ENCODE data around the gene FDCSP.

Gene FDCSP

GRCh38 chr4:70225824-70226223 lies at the start of gene FDCSP:
FDCSP (plus strand) TSS chr4:70226124; CDS start chr4:70231195, 5,071 bp downstream.
- Histone ChIP-seq H3K9ac (ENCODE audit: low read depth, low read length) (no peak within 1 kb of the TSS), H3K27me3 (ENCODE audit: insufficient read depth, low read length) (no peaks in the 10 kb centered on the region), H3K36me3 (ENCODE audit: insufficient read depth, low read depth, low read length) (no peaks in the 10 kb centered on the region), H3K4me3 (ENCODE audit: low read length) (no peak within 1 kb of the TSS), H3K27ac (ENCODE audit: low read length) (no peak within 1 kb of the TSS), H3K9me3 (ENCODE audit: insufficient read depth, low read depth, low read length) (no peaks in the 10 kb centered on the region), H3K4me1 (ENCODE audit: insufficient read depth, low read length) (no peaks in the 10 kb centered on the region)

- Histone ChIP-seq H3K27ac (ENCODE audit: low read length) (no peak overlapping the region), H3K27me3 (ENCODE audit: insufficient read depth, low read length) (no peaks in the 10 kb centered on the region), H3K4me1 (ENCODE audit: insufficient read depth, low read length) (no peaks in the 10 kb centered on the region), H3K9me3 (ENCODE audit: insufficient read depth, low read depth, low read length) (no peaks in the 10 kb centered on the region), H3K36me3 (ENCODE audit: insufficient read depth, low read depth, low read length) (no peaks in the 10 kb centered on the region), H3K9ac (ENCODE audit: low read depth, low read length) (no peak overlapping the region), H3K4me3 (ENCODE audit: low read length) (no peak overlapping the region)
Measured at GRCh38 chr4:70177090-70177489, 48.8 kb upstream of the FDCSP start.

- Histone ChIP-seq H3K9me3 (ENCODE audit: insufficient read depth, low read depth, low read length) (no peaks in the 10 kb centered on the region), H3K4me3 (ENCODE audit: low read length) (no peak overlapping the region), H3K27me3 (ENCODE audit: insufficient read depth, low read length) (no peaks in the 10 kb centered on the region), H3K4me1 (ENCODE audit: insufficient read depth, low read length) (no peaks in the 10 kb centered on the region), H3K9ac (ENCODE audit: low read depth, low read length) (no peak overlapping the region), H3K36me3 (ENCODE audit: insufficient read depth, low read depth, low read length) (no peaks in the 10 kb centered on the region), H3K27ac (ENCODE audit: low read length) (no peak overlapping the region)
Measured at GRCh38 chr4:70178075-70178660, 47.8 kb upstream of the FDCSP start.

DNA sequence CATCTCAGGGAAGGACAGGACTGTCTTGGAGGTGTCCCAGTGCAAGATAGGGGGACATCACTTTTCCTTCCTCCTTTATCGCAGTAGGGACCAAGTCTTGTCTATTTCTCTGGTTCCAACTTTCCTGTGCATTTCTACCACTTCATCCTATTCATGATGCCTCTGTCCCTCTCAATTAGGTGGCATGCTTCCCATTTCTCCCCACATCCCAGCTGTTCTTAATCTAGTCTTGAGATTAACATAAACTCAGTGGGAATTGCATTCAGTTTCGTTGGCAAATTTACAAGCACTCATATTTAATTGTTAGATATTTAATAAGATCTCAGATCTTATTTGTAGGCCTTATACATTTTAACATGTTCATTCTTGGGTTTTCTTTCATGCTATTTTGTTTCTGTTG lies 46.1 kb upstream of the FDCSP start:
- no peak overlapping the region for H3K4me3 ChIP-seq (ENCODE audit: low read length)
- no peaks in the 10 kb centered on the region for H3K4me1 ChIP-seq (ENCODE audit: insufficient read depth, low read length)
- H3K9me3 ChIP-seq (ENCODE audit: insufficient read depth, low read depth, low read length) = no peaks in the 10 kb centered on the region
- no peaks in the 10 kb centered on the region for H3K27me3 ChIP-seq (ENCODE audit: insufficient read depth, low read length)
- no peaks in the 10 kb centered on the region for H3K36me3 ChIP-seq (ENCODE audit: insufficient read depth, low read depth, low read length)
- H3K9ac ChIP-seq (ENCODE audit: low read depth, low read length) = no peak overlapping the region
- no peak overlapping the region for H3K27ac ChIP-seq (ENCODE audit: low read length)

- no peaks in the 10 kb centered on the region for H3K4me1 ChIP-seq (ENCODE audit: insufficient read depth, low read length)
- no peaks in the 10 kb centered on the region for H3K9me3 ChIP-seq (ENCODE audit: insufficient read depth, low read depth, low read length)
- no peak overlapping the region for H3K4me3 ChIP-seq (ENCODE audit: low read length)
- H3K9ac ChIP-seq (ENCODE audit: low read depth, low read length) = no peak overlapping the region
- H3K36me3 ChIP-seq (ENCODE audit: insufficient read depth, low read depth, low read length) = no peaks in the 10 kb centered on the region
- no peaks in the 10 kb centered on the region for H3K27me3 ChIP-seq (ENCODE audit: insufficient read depth, low read length)
- H3K27ac ChIP-seq (ENCODE audit: low read length) = no peak overlapping the region
Measured at GRCh38 chr4:70181864-70182263, 44.1 kb upstream of the FDCSP start.

DNA sequence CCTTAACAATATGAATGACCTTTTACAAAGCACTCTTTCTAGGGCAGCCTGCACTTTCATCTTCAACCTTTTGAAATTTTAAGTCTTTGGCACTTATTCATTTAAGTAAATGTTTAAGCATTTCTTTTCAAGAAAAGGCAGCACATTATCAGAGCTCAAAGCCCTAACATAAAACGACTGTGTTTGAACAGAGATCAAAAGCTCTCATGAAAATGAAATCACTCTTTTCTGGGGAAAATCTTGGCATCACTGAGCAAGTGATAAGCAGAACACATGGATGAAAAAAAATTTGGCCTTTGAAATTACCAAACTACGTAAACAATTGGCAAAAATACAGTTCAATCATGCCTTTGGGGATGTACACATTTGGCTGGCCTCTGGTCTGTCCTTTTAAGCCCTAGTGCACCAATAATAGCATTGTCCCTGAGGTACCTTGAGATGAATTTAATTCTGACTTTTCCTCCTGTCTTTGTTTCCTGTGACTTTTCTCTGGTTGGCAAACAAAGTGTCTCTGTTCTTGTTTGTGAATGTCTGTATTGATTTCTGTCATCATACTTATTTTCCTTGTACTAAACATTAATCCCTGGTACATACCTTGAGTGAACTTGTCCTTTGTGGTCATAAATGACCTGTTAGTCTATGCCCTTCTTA lies 43.3 kb upstream of the FDCSP start:
- Histone ChIP-seq H3K27ac (ENCODE audit: low read length) (no peak overlapping the region), H3K9me3 (ENCODE audit: insufficient read depth, low read depth, low read length) (no peaks in the 10 kb centered on the region), H3K4me1 (ENCODE audit: insufficient read depth, low read length) (no peaks in the 10 kb centered on the region), H3K27me3 (ENCODE audit: insufficient read depth, low read length) (no peaks in the 10 kb centered on the region), H3K4me3 (ENCODE audit: low read length) (no peak overlapping the region), H3K36me3 (ENCODE audit: insufficient read depth, low read depth, low read length) (no peaks in the 10 kb centered on the region), H3K9ac (ENCODE audit: low read depth, low read length) (no peak overlapping the region)

DNA sequence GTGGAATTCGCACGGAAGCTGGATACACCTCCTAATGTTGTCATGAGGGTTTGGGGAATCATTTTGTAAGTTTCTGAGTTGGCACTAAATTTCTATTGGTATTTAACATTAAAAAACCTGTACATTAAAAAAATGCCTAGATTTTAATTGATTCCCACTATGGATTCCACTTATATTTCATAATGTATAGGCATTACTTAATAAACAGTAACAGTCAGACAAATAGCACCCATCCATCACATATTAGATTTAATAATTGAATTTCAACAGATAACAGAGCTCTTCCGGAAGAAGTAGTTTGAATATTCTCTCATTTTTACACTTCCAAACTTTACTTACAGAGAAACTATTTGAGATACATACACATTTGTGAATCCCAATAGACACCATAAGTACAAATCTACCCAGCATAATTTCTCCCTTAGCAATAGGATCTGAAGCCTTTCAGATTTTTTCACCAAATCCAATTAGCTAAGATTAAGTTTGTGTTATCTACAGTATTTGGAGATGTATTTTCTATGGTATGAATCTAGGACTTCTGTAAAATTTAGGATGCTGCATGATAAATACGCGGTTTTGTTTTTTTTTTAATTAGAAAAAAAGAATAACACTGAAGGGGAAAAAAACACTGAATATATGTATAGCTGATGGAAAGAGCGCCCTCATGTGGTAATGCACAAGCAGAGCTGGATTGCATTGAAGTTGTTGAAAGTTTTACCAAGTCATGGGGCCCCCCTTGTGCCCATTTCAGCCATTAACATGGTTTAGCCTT lies 42.6 kb upstream of the FDCSP start:
- Histone ChIP-seq H3K27ac (ENCODE audit: low read length) (no peak overlapping the region), H3K4me3 (ENCODE audit: low read length) (no peak overlapping the region), H3K9ac (ENCODE audit: low read depth, low read length) (no peak overlapping the region), H3K9me3 (ENCODE audit: insufficient read depth, low read depth, low read length) (no peaks in the 10 kb centered on the region), H3K4me1 (ENCODE audit: insufficient read depth, low read length) (no peaks in the 10 kb centered on the region), H3K36me3 (ENCODE audit: insufficient read depth, low read depth, low read length) (no peaks in the 10 kb centered on the region), H3K27me3 (ENCODE audit: insufficient read depth, low read length) (no peaks in the 10 kb centered on the region)

DNA sequence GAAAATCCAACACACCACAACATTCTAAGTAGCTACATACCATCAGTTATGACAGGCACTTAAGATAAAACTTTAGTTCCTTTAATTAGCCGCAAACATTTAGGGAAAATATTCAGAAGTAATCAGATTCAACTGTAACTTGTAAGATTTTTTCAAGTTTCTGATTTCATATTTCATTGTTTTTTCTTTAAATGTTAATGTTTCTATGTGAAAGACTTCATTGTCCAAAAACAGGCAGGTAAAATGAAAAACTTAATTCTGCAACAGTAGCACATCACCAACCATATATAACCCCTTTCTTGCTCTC lies 42.0 kb upstream of the FDCSP start:
- no peak overlapping the region for H3K4me3 ChIP-seq (ENCODE audit: low read length)
- H3K27me3 ChIP-seq (ENCODE audit: insufficient read depth, low read length) = no peaks in the 10 kb centered on the region
- no peak overlapping the region for H3K27ac ChIP-seq (ENCODE audit: low read length)
- no peaks in the 10 kb centered on the region for H3K4me1 ChIP-seq (ENCODE audit: insufficient read depth, low read length)
- no peak overlapping the region for H3K9ac ChIP-seq (ENCODE audit: low read depth, low read length)
- no peaks in the 10 kb centered on the region for H3K36me3 ChIP-seq (ENCODE audit: insufficient read depth, low read depth, low read length)
- no peaks in the 10 kb centered on the region for H3K9me3 ChIP-seq (ENCODE audit: insufficient read depth, low read depth, low read length)

GRCh38 chr4:70187216-70187615 lies 38.7 kb upstream of the FDCSP start:
- Histone ChIP-seq H3K4me3 (ENCODE audit: low read length) (no peak overlapping the region), H3K27ac (ENCODE audit: low read length) (no peak overlapping the region), H3K4me1 (ENCODE audit: insufficient read depth, low read length) (no peaks in the 10 kb centered on the region), H3K9me3 (ENCODE audit: insufficient read depth, low read depth, low read length) (no peaks in the 10 kb centered on the region), H3K27me3 (ENCODE audit: insufficient read depth, low read length) (no peaks in the 10 kb centered on the region), H3K9ac (ENCODE audit: low read depth, low read length) (no peak overlapping the region), H3K36me3 (ENCODE audit: insufficient read depth, low read depth, low read length) (no peaks in the 10 kb centered on the region)

DNA sequence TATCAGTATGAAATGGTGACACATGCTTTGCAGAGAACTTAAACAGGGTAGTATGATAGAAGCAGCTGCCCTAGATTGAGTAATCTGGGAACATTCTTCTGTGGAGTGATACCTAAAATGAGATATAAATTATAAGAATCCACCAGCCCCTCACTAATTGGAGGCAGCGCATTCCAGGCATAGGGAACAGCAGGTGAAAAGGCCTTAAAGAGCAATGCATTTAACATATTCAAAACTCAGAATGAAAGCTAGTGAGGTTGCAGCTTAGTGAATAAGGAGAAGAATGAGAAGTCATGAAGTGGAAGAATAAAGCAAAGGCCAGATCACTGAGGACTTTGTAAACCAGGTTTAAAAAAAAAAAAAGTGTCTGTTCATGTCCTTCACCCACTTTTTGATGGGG lies 35.3 kb upstream of the FDCSP start:
- no peak overlapping the region for H3K4me3 ChIP-seq (ENCODE audit: low read length)
- no peak overlapping the region for H3K27ac ChIP-seq (ENCODE audit: low read length)
- H3K9me3 ChIP-seq (ENCODE audit: insufficient read depth, low read depth, low read length) = no peaks in the 10 kb centered on the region
- H3K36me3 ChIP-seq (ENCODE audit: insufficient read depth, low read depth, low read length) = no peaks in the 10 kb centered on the region
- H3K27me3 ChIP-seq (ENCODE audit: insufficient read depth, low read length) = no peaks in the 10 kb centered on the region
- H3K4me1 ChIP-seq (ENCODE audit: insufficient read depth, low read length) = no peaks in the 10 kb centered on the region
- H3K9ac ChIP-seq (ENCODE audit: low read depth, low read length) = no peak overlapping the region

DNA sequence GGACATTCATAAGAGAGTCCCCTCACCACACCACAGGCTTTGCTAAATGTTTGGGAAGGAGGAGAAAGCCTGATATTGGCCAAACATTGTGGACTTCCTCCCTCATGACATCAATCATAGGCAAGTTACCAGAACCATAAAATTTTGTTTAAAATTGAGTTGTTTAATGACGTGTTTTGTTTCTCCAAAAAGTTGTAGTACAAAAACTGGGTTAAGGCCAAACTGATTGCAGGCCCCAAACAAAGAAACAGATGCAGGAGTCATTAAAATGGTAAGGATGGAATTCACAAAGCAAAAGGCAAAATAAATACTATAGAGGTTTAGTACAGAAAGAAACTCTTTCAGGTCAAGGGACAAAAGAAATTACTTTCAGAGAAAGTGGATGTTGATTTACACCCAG lies 34.3 kb upstream of the FDCSP start:
- Histone ChIP-seq H3K9ac (ENCODE audit: low read depth, low read length) (no peak overlapping the region), H3K4me1 (ENCODE audit: insufficient read depth, low read length) (no peaks in the 10 kb centered on the region), H3K4me3 (ENCODE audit: low read length) (no peak overlapping the region), H3K9me3 (ENCODE audit: insufficient read depth, low read depth, low read length) (no peaks in the 10 kb centered on the region), H3K27me3 (ENCODE audit: insufficient read depth, low read length) (no peaks in the 10 kb centered on the region), H3K27ac (ENCODE audit: low read length) (no peak overlapping the region), H3K36me3 (ENCODE audit: insufficient read depth, low read depth, low read length) (no peaks in the 10 kb centered on the region)

DNA sequence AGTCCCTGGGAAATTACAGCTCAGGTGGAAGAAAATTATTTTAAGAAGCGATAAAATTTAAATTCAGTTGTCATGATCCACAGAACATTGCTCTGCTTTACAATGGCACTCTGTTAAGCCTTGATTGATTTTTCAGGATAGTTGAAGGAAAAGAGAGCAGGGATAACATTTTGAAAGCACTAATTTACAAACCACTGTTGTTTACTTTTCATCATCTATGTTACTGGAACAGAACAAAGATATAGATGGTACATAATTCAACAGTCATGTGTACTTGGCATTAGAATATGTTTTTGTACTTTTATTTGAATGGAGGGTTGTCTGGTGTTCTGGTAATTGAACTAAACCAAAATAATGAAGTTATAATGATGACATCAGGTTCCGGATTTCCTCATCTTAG lies 33.0 kb upstream of the FDCSP start:
- H3K27ac ChIP-seq (ENCODE audit: low read length) = no peak overlapping the region
- no peak overlapping the region for H3K9ac ChIP-seq (ENCODE audit: low read depth, low read length)
- peaks cover 3% of the 10 kb centered on the region; the same call in 1 of the 2 replicates for H3K4me1 ChIP-seq (ENCODE audit: insufficient read depth, low read length)
- H3K27me3 ChIP-seq (ENCODE audit: insufficient read depth, low read length) = no peaks in the 10 kb centered on the region
- H3K9me3 ChIP-seq (ENCODE audit: insufficient read depth, low read depth, low read length) = no peaks in the 10 kb centered on the region
- H3K4me3 ChIP-seq (ENCODE audit: low read length) = no peak overlapping the region
- no peaks in the 10 kb centered on the region for H3K36me3 ChIP-seq (ENCODE audit: insufficient read depth, low read depth, low read length)
